ENCODE data around the gene EDA.

EDA gene

GRCh38 chrX:69919749-69920148 is 303.8 kb downstream of the EDA start:
- TF ChIP-seq CTCF (conservative IDR thresholded peaks at IDR 0.05; ENCODE audit: low read depth, low read length) = no peak
- no peak overlapping the region for H3K4me3 ChIP-seq (ENCODE audit: low read depth, low read length)
- peak; percentile 8 for DNase-seq (ENCODE audit: low read depth)

GRCh38 chrX:69932323-69932722 is 316.4 kb downstream of the EDA start:
- no peak overlapping the region for H3K4me3 ChIP-seq (ENCODE audit: low read depth, low read length)
- TF ChIP-seq CTCF (conservative IDR thresholded peaks at IDR 0.05; ENCODE audit: low read depth, low read length) = no peak
- DNase-seq (ENCODE audit: low read depth) = no peak

GRCh38 chrX:69948276-69948797 is 332.4 kb downstream of the EDA start:
- no peak for DNase-seq (ENCODE audit: low read depth)
- no peak overlapping the region for H3K4me3 ChIP-seq (ENCODE audit: low read depth, low read length)
- TF ChIP-seq CTCF (conservative IDR thresholded peaks at IDR 0.05; ENCODE audit: low read depth, low read length) = no peak

GRCh38 chrX:69951753-69952152 is 335.8 kb downstream of the EDA start:
- TF ChIP-seq CTCF (conservative IDR thresholded peaks at IDR 0.05; ENCODE audit: low read depth, low read length) = no peak
- H3K4me3 ChIP-seq (ENCODE audit: low read depth, low read length) = no peak overlapping the region
- DNase-seq (ENCODE audit: low read depth) = peak; percentile 29

GRCh38 chrX:69959712-69960111 is 343.8 kb downstream of the EDA start:
- peak; percentile 47 for DNase-seq (ENCODE audit: low read depth)
- no peak for TF ChIP-seq CTCF (conservative IDR thresholded peaks at IDR 0.05; ENCODE audit: low read depth, low read length)
- no peak overlapping the region for H3K4me3 ChIP-seq (ENCODE audit: low read depth, low read length)

- no peak overlapping the region for H3K4me3 ChIP-seq (ENCODE audit: low read depth, low read length)
- peak; percentile 64 for DNase-seq (ENCODE audit: low read depth)
- TF ChIP-seq CTCF (conservative IDR thresholded peaks at IDR 0.05; ENCODE audit: low read depth, low read length) = no peak
Observed at GRCh38 chrX:69961365-69962072, 345.6 kb downstream of the EDA start.

- H3K4me3 ChIP-seq (ENCODE audit: low read depth, low read length) = no peak overlapping the region
- no peak for TF ChIP-seq CTCF (conservative IDR thresholded peaks at IDR 0.05; ENCODE audit: low read depth, low read length)
- DNase-seq (ENCODE audit: low read depth) = peak; percentile 5
Observed at GRCh38 chrX:69968950-69969349, 353.0 kb downstream of the EDA start.
